NCI-H748 (cell line): ENCODE measurements around the gene ANO4.
A peak's percentile ranks its signal among the peaks of the same experiment; 100 is the strongest.

Experiments used
- DNase-seq: peaks from one replicate; lab custom pipeline; 2025; ENCODE audit not compliant: unreplicated experiment; lab: John Stamatoyannopoulos, UW

Gene ANO4

DNA sequence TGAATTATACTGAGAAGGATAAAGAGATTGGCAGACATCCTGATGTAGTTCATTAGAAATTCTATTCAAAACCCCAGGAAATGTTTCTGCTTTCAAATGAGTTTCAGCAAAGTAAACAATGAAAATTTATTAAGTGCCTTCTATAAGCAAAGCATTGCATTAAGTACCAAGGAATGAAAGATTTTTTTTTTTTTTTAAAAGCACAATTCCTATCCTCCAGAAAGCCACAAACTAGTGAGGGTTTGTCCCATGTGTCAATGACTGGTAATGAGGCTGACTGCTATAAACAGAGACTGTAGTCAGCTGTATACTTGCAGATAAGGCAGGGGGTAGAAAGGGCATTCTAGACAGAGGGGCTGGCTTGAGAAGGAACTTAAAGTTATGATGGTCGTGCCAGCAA lies 6.7 kb downstream of the ANO4 start:
- no peak for DNase-seq

DNA sequence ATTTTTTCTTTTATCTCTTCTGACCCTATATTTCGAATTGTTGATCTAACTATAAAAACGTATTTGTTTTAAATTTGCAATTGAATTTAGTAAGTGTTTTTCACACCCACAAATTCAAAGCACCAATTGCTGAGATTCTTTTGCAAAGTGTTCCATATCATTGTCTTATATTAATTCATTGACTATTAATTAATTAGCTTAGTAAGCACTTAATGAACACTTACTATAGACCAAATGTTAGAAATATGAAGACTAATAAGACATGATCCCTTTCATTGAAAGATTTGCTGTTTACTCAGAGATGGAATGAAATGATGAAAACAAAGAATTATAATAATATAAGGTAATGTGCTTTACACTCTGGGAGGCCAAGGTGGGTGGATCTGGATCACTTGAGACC lies 14.2 kb downstream of the ANO4 start:
- DNase-seq = no peak

DNA sequence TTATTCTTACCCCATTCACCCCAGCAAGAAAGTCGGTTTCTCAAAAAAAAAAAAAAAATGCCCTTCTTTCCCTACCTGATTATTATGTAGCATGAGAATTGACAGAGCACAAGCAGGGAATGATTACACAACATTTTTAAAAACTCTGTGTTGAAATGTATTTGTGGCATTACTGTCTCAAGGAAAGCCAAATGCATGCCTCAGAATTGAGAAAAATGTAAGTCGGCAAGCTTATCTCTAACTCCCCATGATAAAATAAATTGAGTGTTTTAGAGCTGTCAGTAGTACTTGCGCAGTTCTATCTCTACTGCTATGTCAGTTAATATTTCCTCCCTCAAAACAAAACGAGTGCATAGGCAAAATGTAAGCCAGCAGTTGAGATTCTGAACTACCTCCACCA lies 25.7 kb downstream of the ANO4 start:
- no peak for DNase-seq

DNA sequence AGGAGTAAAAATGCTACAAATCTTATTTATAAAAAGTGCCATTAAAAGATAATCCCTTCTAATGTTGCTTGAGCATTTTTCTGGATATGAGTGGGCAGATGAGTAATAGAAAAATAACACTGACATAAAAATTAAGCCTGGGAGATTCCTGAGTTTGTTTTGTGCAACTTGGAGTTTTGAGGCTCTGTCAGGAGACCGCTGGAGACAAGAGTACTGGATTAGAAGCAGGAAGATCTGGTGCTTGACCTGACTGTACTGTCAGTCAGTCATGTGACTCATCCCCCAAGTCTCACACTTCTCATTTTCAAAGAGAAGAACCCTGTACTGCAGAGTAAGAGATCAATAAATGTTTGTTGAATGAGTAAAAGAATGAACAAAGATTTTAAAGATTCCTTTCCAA lies 29.4 kb downstream of the ANO4 start:
- DNase-seq = no peak

GRCh38 chr12:100824476-100824875 lies 29.9 kb downstream of the ANO4 start:
- no peak for DNase-seq

- DNase-seq = no peak
These were observed 31.7 kb downstream of the ANO4 start for GRCh38 chr12:100826323-100826722.

DNA sequence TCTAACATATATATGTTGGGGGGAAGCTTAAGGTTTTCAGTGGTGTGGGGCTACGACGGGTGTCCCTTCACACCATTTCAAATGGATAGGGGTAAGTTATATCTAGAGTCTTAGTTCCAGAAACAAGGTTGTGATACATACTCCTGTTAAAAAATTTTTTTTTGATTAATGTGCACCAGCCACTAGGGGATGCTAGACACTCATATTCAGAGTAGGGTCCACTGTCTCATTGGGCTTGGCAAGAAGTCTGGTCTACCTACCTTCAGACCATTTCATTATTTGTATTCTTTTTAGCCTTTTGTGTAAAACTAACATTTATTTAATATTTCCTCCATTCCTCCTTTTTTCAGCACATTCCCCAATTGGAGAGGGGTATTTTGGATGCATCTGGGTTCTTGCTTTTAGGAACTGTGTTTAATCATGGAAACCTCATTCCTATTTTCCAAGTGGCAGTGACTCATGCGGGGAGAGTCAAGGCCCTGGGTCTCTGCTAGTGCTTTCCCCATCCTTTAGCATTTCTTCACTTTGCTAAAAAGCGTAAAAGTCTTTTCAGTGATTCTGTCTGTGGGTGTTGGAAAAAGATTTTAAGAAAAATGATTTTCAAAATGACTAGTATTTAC lies 33.4 kb downstream of the ANO4 start:
- DNase-seq = peak; percentile 66

- no peak for DNase-seq
These were observed 35.6 kb downstream of the ANO4 start for GRCh38 chr12:100830003-100830795.

GRCh38 chr12:100833282-100833681 lies 38.7 kb downstream of the ANO4 start:
- no peak for DNase-seq

DNA sequence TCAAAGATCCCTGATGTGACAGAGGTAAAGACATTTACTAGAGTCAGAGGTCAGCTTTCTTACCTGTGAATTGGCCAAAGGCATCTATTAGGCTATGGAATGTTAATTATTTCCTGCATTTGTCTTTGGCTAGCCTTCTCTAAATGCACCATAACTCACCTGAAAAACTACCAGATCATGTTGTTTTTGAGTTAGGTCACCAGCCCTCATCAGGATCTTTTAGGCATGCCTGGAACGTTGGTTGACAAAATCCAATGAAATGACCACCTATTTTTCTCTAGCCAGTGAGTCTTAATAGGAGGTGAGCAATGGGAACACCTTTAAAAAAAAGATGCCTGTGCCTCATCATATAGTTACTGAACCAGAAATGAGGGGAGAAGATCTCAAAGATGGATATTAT lies 46.2 kb downstream of the ANO4 start:
- no peak for DNase-seq

- no peak for DNase-seq
These were observed 47.6 kb downstream of the ANO4 start for GRCh38 chr12:100842156-100842555.

DNA sequence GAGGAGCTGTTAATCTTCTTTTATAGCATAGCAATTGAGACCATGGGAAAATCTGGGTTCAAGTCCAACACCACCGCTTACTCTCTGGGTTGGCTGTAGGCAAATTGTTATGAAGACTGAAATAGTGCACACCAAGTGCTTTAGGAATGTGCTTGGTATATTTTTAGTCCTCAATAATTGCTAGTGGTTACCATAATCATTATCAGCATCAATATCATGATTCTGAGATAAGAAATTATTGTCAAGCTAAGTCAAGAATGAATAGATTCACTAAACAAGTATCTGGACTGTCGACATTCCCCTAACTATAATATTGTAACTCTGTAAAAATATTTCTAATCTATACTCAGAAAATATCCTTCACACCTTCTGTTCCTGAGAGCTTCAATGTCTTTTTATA lies 48.5 kb downstream of the ANO4 start:
- no peak for DNase-seq

- DNase-seq = no peak
These were observed 50.5 kb downstream of the ANO4 start for GRCh38 chr12:100845095-100845494.

DNA sequence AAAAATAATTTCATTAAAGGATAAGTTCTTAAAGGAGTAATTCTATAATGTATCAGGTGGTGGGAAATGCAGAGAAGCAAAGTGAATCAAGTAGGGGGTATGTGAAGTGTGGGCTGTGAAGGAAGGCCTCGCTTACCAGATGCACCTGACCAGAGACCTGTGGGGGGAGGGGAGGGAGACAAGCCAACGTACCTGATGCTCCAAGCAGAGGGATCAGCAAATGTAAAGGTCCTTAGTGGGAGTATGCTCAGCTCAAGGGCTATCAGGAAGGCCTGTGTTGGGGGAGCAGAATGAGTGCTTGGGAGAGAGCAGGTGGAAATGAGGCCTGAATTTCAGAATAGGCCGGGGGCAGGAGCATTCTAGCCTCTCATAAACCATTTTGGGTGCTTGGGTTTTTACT lies 57.1 kb downstream of the ANO4 start:
- no peak for DNase-seq

- DNase-seq = no peak
These were observed 62.8 kb downstream of the ANO4 start for GRCh38 chr12:100857418-100857817.

DNA sequence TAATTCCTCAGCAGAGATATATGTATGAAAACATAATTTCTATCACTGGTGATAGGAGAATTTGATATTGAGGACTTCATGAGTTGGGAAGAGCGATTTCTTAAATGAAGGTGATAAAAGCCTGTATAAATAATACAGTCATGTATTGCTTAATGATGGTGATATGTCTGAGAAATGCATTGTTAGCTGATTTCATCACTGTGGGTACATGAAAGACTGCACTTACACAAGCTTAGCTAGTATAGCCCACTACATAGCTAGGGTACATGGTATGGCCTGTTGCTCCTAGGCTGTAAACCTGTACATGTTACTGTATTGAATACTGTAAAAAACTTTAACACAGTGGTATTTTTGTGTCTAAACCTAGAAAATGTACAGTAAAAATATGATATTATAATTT lies 63.4 kb downstream of the ANO4 start:
- no peak for DNase-seq

- no peak for DNase-seq
These were observed 64.1 kb downstream of the ANO4 start for GRCh38 chr12:100858656-100859055.

- no peak for DNase-seq
These were observed 64.6 kb downstream of the ANO4 start for GRCh38 chr12:100859063-100859627.

DNA sequence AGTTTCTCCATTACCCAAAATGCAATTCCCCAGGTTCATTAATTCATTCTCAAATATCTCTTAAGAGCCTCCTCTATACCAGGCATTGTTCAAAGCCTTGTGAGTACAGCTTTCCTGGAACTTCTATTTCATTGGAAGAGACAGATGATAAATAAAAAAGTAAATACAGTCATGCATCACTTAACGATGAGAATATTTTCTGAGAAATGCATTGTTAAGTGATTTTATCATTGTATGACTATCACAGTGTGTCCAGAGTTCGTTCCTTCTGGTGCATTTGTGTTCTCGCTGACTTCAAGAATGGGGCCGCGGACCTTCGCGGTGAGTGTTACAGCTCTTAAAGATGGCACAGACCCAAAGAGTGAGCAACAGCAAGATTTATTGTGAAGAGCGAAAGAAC lies 66.0 kb downstream of the ANO4 start:
- DNase-seq = no peak

DNA sequence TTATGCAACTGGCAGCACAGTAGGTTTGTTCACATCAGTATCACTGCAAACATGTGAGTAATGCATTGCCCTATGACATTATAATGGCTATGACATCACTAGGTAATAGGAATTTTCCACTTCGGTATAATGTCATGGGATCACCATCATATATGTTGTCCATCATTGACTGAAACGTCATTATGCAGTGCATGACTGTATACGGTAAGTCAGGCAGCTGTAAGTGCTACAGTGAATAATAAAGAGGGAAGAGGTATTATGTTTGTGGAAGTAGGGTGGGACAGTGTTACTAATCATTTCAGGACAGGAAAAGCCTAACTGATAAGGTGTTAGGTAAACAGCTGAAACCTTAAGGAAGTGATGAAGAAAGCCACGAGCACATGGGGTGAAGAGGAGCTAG lies 68.1 kb downstream of the ANO4 start:
- no peak for DNase-seq

- no peak for DNase-seq
These were observed 69.8 kb downstream of the ANO4 start for GRCh38 chr12:100864366-100864765.

DNA sequence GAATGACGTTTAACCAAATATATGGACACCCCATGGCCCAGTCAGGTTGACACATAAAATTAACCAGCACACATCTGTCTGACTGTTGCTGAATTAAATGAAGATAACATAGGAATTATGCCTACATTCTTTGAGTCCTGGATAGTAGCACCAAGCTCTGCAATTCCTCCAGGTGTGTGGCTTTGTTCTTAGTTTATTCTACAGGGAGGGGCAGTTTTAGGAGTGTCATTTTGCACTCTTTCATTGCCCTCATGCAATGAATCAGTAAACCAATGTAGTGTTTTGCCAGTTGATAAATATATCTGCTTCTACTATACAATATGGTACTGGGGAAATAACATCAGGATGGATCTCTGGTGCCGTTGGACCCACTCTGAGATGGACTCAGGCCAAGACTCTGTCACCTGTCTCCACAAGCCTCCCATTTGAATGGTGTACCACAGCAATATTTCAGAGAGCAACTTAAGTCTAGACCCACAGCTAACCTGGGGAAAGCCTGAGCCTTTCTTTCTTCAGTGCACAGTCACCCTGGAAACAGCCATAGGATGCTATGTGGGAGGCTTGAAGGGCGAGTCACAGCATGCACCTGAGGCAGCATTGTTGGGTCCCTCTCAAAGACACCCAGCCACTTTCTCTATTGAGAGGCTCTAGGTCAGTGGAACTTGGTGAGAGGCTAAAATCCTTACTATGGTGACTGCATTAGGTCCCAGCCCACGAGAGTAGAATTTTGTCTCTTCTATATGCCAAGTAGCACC lies 73.2 kb downstream of the ANO4 start:
- DNase-seq = no peak
